Measurements from ENCODE around the gene SERPINA6. TPM values are rescaled to one million over a fixed set of nuclear protein-coding genes. Genes with fewer than 3 reads are reported as not detected.
"Not testable (repeated sequence)": the region's sequence is repeated elsewhere in the genome, so short reads cannot be mapped to it uniquely, and the experiment has no call there.

Gene SERPINA6
- total RNA-seq, 1 donor from 2014 or later = not detected

- TF ChIP-seq CTCF (conservative IDR thresholded peaks at IDR 0.05) = no peak
These were observed 25.7 kb upstream of the SERPINA6 start for GRCh38 chr14:94348836-94349235.

DNA sequence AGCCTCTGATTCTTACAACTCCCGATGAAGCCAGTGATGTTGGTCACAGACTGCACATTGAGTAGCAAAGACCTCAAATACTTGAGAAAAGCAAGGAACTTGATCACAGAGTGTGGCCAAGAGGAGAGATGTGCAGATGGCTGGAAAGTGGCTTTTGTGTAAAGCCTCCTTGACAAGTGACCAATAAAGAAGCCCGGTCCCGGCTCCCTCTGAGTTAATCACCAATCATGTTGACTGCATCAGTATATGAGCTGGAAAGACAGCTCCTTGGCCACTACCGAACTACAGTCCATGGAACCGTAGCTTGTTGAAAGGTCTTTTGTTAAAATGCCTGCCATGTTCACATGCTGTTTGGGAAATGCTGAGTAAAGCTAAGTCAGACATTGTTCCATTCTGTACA is 23.7 kb upstream of the SERPINA6 start:
- Mint-ChIP-seq H3K4me1 (no peaks in the 10 kb centered on the region), H3K36me3 (ENCODE audit: low read depth) (no peaks in the 10 kb centered on the region), H3K9me3 (peaks cover 7% of the 10 kb centered on the region), H3K27me3 (ENCODE audit: low read depth) (peaks cover 22% of the 10 kb centered on the region), H3K4me3 (no peak overlapping the region), H3K27ac (ENCODE audit: unreplicated experiment) (no peak overlapping the region)
- no peak for DNase-seq (ENCODE audit: low read depth, low spot score)
- no peak for TF ChIP-seq CTCF (conservative IDR thresholded peaks at IDR 0.05)

More at GRCh38 chr14:94348836-94349235, 25.7 kb upstream of the SERPINA6 start:
- peaks cover 12% of the 10 kb centered on the region for H3K9me3 Mint-ChIP-seq
- H3K4me3 Mint-ChIP-seq = no peak overlapping the region
- H3K4me1 Mint-ChIP-seq = no peaks in the 10 kb centered on the region
- H3K27me3 Mint-ChIP-seq (ENCODE audit: low read depth) = peaks cover 19% of the 10 kb centered on the region
- DNase-seq (ENCODE audit: low read depth, low spot score) = no peak
- no peak overlapping the region for H3K27ac Mint-ChIP-seq (ENCODE audit: unreplicated experiment)
- H3K36me3 Mint-ChIP-seq (ENCODE audit: low read depth) = no peaks in the 10 kb centered on the region

GRCh38 chr14:94346065-94346786 is 23.1 kb upstream of the SERPINA6 start:
- DNase-seq (ENCODE audit: low read depth, low spot score); H3K27ac Mint-ChIP-seq (ENCODE audit: unreplicated experiment); H3K4me3 Mint-ChIP-seq; H3K9me3 Mint-ChIP-seq; H3K4me1 Mint-ChIP-seq; H3K36me3 Mint-ChIP-seq (ENCODE audit: low read depth): not testable (repeated sequence)
- H3K27me3 Mint-ChIP-seq (ENCODE audit: low read depth) = peaks cover 22% of the 10 kb centered on the region

DNA sequence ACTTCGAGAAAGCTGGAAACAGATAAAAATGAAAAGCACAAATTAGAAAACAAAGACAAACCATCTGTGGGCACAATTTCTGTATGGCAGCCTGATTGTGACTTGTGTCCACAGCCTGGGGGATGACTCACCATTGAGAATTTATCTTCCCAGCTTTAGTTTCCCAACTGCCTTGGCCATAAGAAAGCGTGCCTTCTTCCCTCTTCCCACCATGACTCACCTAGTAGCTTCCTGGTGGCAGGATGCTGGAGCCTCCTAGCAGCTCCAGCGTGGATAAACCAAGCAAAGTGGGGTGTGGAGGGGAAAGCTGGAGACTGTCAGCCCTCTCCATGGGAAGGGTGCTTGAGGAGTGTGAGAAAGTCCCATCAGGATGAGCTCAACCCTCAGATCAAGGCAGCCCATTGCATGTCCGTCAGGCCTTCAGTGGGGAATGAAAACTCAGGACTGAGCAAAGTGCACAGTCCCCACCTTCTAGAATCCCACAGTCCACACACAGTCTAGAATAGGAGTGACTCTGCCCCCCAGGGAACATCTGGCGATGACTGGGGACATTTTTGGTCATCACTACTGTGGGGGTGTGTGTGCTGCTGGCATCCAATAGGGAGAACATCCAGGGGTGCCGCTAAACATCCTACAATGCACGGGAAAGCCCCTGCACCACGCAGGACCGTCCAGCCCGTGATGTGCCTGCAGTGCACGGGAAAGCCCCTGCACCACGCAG is 22.4 kb upstream of the SERPINA6 start:
- no peak for TF ChIP-seq CTCF (conservative IDR thresholded peaks at IDR 0.05)
- Mint-ChIP-seq H3K4me3 (no peak overlapping the region), H3K27ac (ENCODE audit: unreplicated experiment) (no peak overlapping the region), H3K27me3 (ENCODE audit: low read depth) (peaks cover 23% of the 10 kb centered on the region), H3K36me3 (ENCODE audit: low read depth) (no peaks in the 10 kb centered on the region), H3K4me1 (no peaks in the 10 kb centered on the region), H3K9me3 (no peaks in the 10 kb centered on the region)
- DNase-seq (ENCODE audit: low read depth, low spot score) = no peak

DNA sequence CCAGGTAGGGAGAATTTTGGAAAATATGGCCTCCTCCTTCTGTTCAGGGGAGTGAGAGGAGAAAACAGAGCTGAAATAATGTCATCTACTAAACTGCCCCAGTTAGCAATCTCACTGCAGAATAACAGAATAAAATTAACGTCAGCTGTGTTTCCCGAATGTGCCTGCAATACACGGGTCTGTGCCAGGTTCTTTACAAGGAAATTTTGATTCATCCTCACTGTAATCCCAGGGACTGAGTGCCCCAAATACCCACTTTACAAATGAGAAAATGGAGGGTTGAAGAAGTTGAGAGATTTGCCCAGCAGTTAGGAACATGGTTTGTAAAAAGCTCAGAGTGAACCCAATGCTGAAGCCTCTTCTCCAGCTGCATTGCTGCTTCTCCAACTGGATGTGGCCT is 21.3 kb upstream of the SERPINA6 start:
- TF ChIP-seq CTCF (conservative IDR thresholded peaks at IDR 0.05) = no peak

More for the DNA sequence above, 21.3 kb upstream of the SERPINA6 start:
- H3K4me1 Mint-ChIP-seq = no peaks in the 10 kb centered on the region
- no peak for DNase-seq (ENCODE audit: low read depth, low spot score)
- H3K27ac Mint-ChIP-seq (ENCODE audit: unreplicated experiment) = peak overlapping the region; percentile 71
- no peak overlapping the region for H3K4me3 Mint-ChIP-seq
- no peaks in the 10 kb centered on the region for H3K36me3 Mint-ChIP-seq (ENCODE audit: low read depth)
- peaks cover 22% of the 10 kb centered on the region for H3K27me3 Mint-ChIP-seq (ENCODE audit: low read depth)
- H3K9me3 Mint-ChIP-seq = no peaks in the 10 kb centered on the region

All from neural crest cell (in vitro differentiated cells).